HepG2 (cell line): ENCODE measurements around the gene ENTPD6. TPM values are rescaled to one million over a fixed set of nuclear protein-coding genes. Genes with fewer than 3 reads are reported as not detected.
A peak's percentile ranks its signal among the peaks of the same experiment; 100 is the strongest.

Source experiments
- KLF13 ChIP-seq: sonication (generic); formaldehyde crosslinking; IDR thresholded peaks from 2 replicates; pipeline ENCODE4 v1.4.0; 2020; ENCODE audit warnings: mild to moderate bottlenecking, missing genetic modification reagents
- KLF16 ChIP-seq, 2 experiments: sonication (generic) in 1 of 2; formaldehyde crosslinking in 1 of 2; IDR thresholded peaks; 2 replicates each; pipeline versions ENCODE4 v1.6.1 to v1.8.0; 2016 to 2023; ENCODE audit warnings: missing genetic modification reagents in 2 of 2, missing compliant biosample characterization in 1 of 2
- LCORL ChIP-seq, 2 experiments: fragments of 450-650 bp in 1 of 2; sonication (generic) in 1 of 2; formaldehyde crosslinking in 1 of 2; IDR thresholded peaks; 2 replicates each; pipeline versions ENCODE4 v1.5.0 to v1.6.1; 2017 to 2020; ENCODE audit warnings: antibody characterized with exemption in 1 of 2, missing genetic modification reagents in 1 of 2
- PHB2 ChIP-seq: fragments of 450-650 bp; IDR thresholded peaks from 2 replicates; pipeline ENCODE4 v1.6.1; 2018; ENCODE audit not compliant: partially characterized antibody
- RNF2 ChIP-seq: fragments of 450-650 bp; conservative IDR thresholded peaks from 2 replicates; pipeline ENCODE4 v1.6.1; 2016; ENCODE audit warnings: low read depth
- SMAD9 ChIP-seq: sonication (generic); formaldehyde crosslinking; IDR thresholded peaks from 2 replicates; pipeline ENCODE4 v1.5.1; 2020; ENCODE audit warnings: mild to moderate bottlenecking, missing genetic modification reagents
- SMC3 ChIP-seq: IDR thresholded peaks from 2 replicates; pipeline ENCODE4 v1.6.1; 2011; ENCODE audit warnings: low read length, improper control_type of control experiment
- TBX2 ChIP-seq: sonication (generic); formaldehyde crosslinking; IDR thresholded peaks from 2 replicates; pipeline ENCODE4 v1.5.0; 2020; ENCODE audit warnings: missing genetic modification reagents, mild to moderate bottlenecking, borderline replicate concordance
- TEAD3 ChIP-seq: optimal IDR thresholded peaks from 2 replicates; pipeline ENCODE3; 2016; ENCODE audit warnings: borderline replicate concordance
- ZNF101 ChIP-seq: sonication (generic); formaldehyde crosslinking; IDR thresholded peaks from 2 replicates; pipeline ENCODE4 v1.4.0; 2020; ENCODE audit warnings: mild to moderate bottlenecking, low read depth, missing genetic modification reagents, borderline replicate concordance
- ZNF12 ChIP-seq: sonication (generic); formaldehyde crosslinking; IDR thresholded peaks from 2 replicates; pipeline ENCODE4 v1.5.0; 2020; ENCODE audit warnings: missing genetic modification reagents
- ZNF207 ChIP-seq: fragments of 450-650 bp; IDR thresholded peaks from 2 replicates; pipeline ENCODE4 v1.6.1; 2016; ENCODE audit warnings: antibody characterized with exemption, borderline replicate concordance
- ZNF382 ChIP-seq: sonication (generic); formaldehyde crosslinking; IDR thresholded peaks from 2 replicates; pipeline ENCODE4 v1.5.0; 2020; ENCODE audit warnings: missing genetic modification reagents, mild to moderate bottlenecking, borderline replicate concordance
- ZNF572 ChIP-seq: sonication (generic); formaldehyde crosslinking; IDR thresholded peaks from 2 replicates; pipeline ENCODE4 v1.5.1; 2020; ENCODE audit warnings: mild to moderate bottlenecking, missing genetic modification reagents
- ZNF619 ChIP-seq: sonication (generic); formaldehyde crosslinking; IDR thresholded peaks from 2 replicates; pipeline ENCODE4 v1.4.0; 2020; ENCODE audit warnings: mild to moderate bottlenecking, missing genetic modification reagents
- ZSCAN31 ChIP-seq: sonication (generic); formaldehyde crosslinking; IDR thresholded peaks from 2 replicates; pipeline ENCODE4 v1.5.0; 2020; ENCODE audit warnings: low read depth, mild to moderate bottlenecking, missing genetic modification reagents
- polyA plus RNA-seq, 8 experiments: library from polyadenylated mRNA; depleted of rRNA in 3 of 8; stranded (reverse) in 7 of 8; unstranded in 1 of 8; fragments of >200 nt; fragmentation: Illumina TruSeq in 4 of 8; extraction: Trizol in 4 of 8; gene quantifications; 2 replicates each; pipeline versions ENCODE4 v1.2.1 to v1.2.3, GENCODE V29; 2011 to 2016; ENCODE audit warnings: low read depth in 4 of 8, missing spikeins in 1 of 8, mixed read lengths in 1 of 8; ENCODE audit not compliant: insufficient read depth in 1 of 8
- total RNA-seq, 5 experiments: library from RNA; depleted of rRNA; stranded (reverse); fragments of >200 nt; fragmentation: Illumina TruSeq; extraction: Trizol; gene quantifications; 2 replicates each; pipeline ENCODE4 v1.2.3, GENCODE V29; 2016; ENCODE audit warnings: low read depth in 1 of 5
- TF ChIP-seq, protein P1 (sequence below), 2 experiments: fragments of 450-650 bp in 1 of 2; sonication (generic) in 1 of 2; formaldehyde crosslinking; IDR thresholded peaks; 2 replicates each; pipeline versions ENCODE4 v1.5.0 to v1.8.0; 2020 to 2022; ENCODE audit warnings: mild to moderate bottlenecking in 1 of 2, missing genetic modification reagents in 1 of 2
- TF ChIP-seq, protein P2 (sequence below): sonication (generic); formaldehyde crosslinking; IDR thresholded peaks from 2 replicates; pipeline ENCODE4 v1.4.0; 2020; ENCODE audit warnings: missing genetic modification reagents; ENCODE audit errors: not compliant biosample characterization
- TF ChIP-seq, protein P3 (sequence below): sonication (generic); formaldehyde crosslinking; IDR thresholded peaks from 2 replicates; pipeline ENCODE4 v1.8.1; 2022; ENCODE audit warnings: low read depth, mild to moderate bottlenecking, missing genetic modification reagents
- TF ChIP-seq, protein P4 (sequence below): sonication (generic); formaldehyde crosslinking; IDR thresholded peaks from 2 replicates; pipeline ENCODE4 v1.5.0; 2020; ENCODE audit warnings: mild to moderate bottlenecking, low read depth, missing genetic modification reagents, borderline replicate concordance
- TF ChIP-seq, protein P5 (sequence below): sonication (generic); formaldehyde crosslinking; IDR thresholded peaks from 2 replicates; pipeline ENCODE4 v1.8.0; 2022; ENCODE audit warnings: missing genetic modification reagents, mild to moderate bottlenecking, moderate library complexity, borderline replicate concordance

The ENTPD6 gene
- total and polyA plus RNA-seq, 2 of the 13 experiments (the other 11 are each of a cell fraction or from before 2014, with no cell fraction given) = 164 to 172 TPM

DNA sequence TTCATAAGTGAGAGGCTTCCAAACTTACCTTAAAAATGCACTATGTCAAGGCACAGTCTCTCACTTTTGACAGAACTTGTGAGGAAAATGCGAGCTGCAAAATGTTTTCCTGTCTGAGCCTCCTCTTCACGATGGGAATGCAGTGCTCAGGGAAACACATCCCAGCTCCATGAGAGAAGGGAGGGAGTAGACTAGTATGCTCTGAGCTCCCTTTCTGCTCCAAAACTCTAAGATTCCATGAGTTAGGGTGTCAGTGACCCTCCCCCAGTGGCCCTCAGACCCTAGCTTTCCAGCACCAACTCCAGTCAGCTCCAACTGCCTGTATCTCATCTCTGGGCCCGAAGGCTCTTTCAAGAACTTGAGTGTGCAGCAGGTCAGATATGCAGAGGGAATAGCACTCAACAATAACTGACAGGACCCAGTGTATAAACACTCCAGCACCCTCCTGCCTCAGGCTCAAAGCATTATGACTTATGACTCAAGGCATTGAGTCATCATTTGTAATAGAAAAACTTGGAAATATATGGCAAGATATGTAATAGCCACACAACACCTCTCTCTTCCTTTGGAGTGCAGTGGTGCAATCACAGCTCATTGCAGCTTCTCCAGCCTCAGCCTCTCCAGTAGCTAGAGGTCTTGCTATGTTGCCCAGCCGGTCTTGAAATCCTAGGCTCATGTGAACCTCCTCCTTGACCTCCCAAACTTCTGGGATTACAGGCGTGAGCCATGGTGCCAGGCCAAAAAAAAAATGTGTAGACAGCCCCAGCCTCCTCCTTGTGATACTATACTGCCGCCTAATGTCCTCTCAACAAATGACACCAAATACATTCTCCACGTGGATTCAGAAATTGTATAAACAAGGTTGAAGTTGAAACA lies 16.7 kb upstream of the ENTPD6 start (continued):
- TF ChIP-seq ZNF382 (CRISPR knock-in tag) (no peak), ZNF12 (CRISPR knock-in tag) (0 out of 2 replicates have a peak, but pooled peaks have one; percentile 44), KLF13 (CRISPR knock-in tag) (no peak), ZSCAN31 (CRISPR knock-in tag) (no peak), SMAD9 (CRISPR knock-in tag) (no peak), ZNF619 (no peak), ZNF101 (CRISPR knock-in tag) (no peak), TBX2 (CRISPR knock-in tag) (peak; percentile 57; the same call in 1 of the 2 replicates), TEAD3 (CRISPR knock-in tag) (peak; percentile 14), RNF2 (no peak; the same call in 1 of the 2 replicates), PHB2 (no peak), LCORL (IDR thresholded peaks at IDR 0.05) (no peak), LCORL (CRISPR knock-in tag; IDR thresholded peaks at IDR 0.05) (0 out of 2 replicates have a peak, but pooled peaks have one; percentile 49), ZNF572 (no peak), KLF16 (CRISPR knock-in tag; IDR thresholded peaks at IDR 0.05) (no peak), SMC3 (peak; percentile 99), ZNF207 (no peak)
- TF ChIP-seq, protein P1, sequence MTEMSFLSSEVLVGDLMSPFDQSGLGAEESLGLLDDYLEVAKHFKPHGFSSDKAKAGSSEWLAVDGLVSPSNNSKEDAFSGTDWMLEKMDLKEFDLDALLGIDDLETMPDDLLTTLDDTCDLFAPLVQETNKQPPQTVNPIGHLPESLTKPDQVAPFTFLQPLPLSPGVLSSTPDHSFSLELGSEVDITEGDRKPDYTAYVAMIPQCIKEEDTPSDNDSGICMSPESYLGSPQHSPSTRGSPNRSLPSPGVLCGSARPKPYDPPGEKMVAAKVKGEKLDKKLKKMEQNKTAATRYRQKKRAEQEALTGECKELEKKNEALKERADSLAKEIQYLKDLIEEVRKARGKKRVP (CRISPR knock-in tag; IDR thresholded peaks at IDR 0.05) = 0 out of 4 replicates have a peak, but pooled peaks of 1 of the 2 experiments have one; percentile 40
- TF ChIP-seq, protein P2, sequence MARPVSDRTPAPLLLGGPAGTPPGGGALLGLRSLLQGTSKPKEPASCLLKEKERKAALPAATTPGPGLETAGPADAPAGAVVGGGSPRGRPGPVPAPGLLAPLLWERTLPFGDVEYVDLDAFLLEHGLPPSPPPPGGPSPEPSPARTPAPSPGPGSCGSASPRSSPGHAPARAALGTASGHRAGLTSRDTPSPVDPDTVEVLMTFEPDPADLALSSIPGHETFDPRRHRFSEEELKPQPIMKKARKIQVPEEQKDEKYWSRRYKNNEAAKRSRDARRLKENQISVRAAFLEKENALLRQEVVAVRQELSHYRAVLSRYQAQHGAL (CRISPR knock-in tag) = no peak
- TF ChIP-seq, protein P3, sequence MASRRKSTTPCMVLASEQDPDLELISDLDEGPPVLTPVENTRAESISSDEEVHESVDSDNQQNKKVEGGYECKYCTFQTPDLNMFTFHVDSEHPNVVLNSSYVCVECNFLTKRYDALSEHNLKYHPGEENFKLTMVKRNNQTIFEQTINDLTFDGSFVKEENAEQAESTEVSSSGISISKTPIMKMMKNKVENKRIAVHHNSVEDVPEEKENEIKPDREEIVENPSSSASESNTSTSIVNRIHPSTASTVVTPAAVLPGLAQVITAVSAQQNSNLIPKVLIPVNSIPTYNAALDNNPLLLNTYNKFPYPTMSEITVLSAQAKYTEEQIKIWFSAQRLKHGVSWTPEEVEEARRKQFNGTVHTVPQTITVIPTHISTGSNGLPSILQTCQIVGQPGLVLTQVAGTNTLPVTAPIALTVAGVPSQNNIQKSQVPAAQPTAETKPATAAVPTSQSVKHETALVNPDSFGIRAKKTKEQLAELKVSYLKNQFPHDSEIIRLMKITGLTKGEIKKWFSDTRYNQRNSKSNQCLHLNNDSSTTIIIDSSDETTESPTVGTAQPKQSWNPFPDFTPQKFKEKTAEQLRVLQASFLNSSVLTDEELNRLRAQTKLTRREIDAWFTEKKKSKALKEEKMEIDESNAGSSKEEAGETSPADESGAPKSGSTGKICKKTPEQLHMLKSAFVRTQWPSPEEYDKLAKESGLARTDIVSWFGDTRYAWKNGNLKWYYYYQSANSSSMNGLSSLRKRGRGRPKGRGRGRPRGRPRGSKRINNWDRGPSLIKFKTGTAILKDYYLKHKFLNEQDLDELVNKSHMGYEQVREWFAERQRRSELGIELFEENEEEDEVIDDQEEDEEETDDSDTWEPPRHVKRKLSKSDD (CRISPR knock-in tag) = no peak
- TF ChIP-seq, protein P4, sequence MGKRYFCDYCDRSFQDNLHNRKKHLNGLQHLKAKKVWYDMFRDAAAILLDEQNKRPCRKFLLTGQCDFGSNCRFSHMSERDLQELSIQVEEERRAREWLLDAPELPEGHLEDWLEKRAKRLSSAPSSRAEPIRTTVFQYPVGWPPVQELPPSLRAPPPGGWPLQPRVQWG (CRISPR knock-in tag) = no peak
- TF ChIP-seq, protein P5, sequence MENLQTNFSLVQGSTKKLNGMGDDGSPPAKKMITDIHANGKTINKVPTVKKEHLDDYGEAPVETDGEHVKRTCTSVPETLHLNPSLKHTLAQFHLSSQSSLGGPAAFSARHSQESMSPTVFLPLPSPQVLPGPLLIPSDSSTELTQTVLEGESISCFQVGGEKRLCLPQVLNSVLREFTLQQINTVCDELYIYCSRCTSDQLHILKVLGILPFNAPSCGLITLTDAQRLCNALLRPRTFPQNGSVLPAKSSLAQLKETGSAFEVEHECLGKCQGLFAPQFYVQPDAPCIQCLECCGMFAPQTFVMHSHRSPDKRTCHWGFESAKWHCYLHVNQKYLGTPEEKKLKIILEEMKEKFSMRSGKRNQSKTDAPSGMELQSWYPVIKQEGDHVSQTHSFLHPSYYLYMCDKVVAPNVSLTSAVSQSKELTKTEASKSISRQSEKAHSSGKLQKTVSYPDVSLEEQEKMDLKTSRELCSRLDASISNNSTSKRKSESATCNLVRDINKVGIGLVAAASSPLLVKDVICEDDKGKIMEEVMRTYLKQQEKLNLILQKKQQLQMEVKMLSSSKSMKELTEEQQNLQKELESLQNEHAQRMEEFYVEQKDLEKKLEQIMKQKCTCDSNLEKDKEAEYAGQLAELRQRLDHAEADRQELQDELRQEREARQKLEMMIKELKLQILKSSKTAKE = no peak
